WI38 (cell line): ENCODE data around the gene EXTL1.

Source experiments
- H3K4me3 ChIP-seq: 2 replicates; pipeline ENCODE4 v1.5.1; 2011; ENCODE audit warnings: low read depth, mild to moderate bottlenecking, control low read depth, low read length
- CTCF ChIP-seq: IDR thresholded peaks from 2 replicates; pipeline ENCODE4 v1.5.1; 2012; ENCODE audit warnings: low read depth, mild to moderate bottlenecking, control low read depth, low read length

Gene EXTL1

DNA sequence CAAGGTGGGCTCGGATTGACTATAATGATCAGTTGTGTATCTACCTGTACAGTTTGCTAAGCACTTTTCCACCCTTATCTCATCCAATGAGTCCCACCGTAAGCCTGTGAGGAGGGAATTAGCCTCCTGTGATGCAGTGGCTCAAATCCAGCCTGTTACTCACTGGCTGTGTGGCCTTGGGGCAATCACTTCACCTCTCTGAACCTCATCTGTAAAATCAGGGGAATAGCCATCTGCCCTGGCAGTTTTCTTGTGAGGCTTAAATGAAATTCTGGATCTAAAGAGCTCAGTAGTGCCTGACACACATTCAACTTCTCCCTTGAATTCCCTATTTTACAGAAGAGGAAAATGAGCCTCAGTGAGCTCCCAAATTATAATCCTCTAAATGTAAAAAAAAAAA, 7.4 kb upstream of the EXTL1 start:
- no peak for TF ChIP-seq CTCF
- H3K4me3 ChIP-seq: no peak overlapping the region

- no peak for TF ChIP-seq CTCF
- no peak overlapping the region for H3K4me3 ChIP-seq
Measured at GRCh38 chr1:26015358-26015757, 6.2 kb upstream of the EXTL1 start.

GRCh38 chr1:26016258-26016952, 5.2 kb upstream of the EXTL1 start:
- TF ChIP-seq CTCF: no peak
- H3K4me3 ChIP-seq: no peak overlapping the region

GRCh38 chr1:26016953-26017545, 4.5 kb upstream of the EXTL1 start:
- H3K4me3 ChIP-seq: no peak overlapping the region
- no peak for TF ChIP-seq CTCF

- no peak overlapping the region for H3K4me3 ChIP-seq
- TF ChIP-seq CTCF: no peak
Measured at GRCh38 chr1:26017606-26018005, 4.0 kb upstream of the EXTL1 start.

DNA sequence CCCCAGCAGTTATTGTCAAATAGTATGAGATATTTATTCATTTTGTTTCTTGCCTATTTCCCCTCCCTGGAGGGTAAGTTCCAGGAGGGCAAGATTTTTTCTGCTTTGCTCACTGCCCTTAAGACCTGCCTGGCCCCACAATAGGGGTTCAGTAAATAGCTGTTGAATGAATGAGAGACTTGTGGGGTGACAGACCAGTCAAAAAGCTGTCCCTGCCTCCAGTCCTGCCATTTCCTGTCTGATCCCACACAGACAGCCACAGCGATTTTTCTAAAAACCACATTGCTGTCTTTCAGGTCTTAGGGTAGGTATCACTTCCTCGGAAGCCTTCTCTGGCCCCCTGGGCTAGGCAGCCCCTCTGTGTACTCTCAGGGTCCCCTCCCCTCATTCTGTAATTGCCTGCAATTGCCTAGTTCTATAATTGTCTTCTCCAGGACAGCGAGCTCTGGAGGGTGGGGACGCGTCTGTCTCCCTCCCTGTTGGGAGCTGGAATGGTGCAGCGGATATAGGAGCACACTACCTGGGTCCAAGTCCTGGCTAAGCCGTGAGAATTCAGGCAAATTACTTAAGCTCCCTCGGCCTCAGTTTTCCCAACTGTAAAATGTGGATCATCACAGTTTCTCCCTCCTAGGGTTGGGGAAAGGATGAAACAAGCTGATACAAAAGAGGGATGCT, 1.8 kb upstream of the EXTL1 start:
- TF ChIP-seq CTCF: no peak
- H3K4me3 ChIP-seq: no peak overlapping the region

DNA sequence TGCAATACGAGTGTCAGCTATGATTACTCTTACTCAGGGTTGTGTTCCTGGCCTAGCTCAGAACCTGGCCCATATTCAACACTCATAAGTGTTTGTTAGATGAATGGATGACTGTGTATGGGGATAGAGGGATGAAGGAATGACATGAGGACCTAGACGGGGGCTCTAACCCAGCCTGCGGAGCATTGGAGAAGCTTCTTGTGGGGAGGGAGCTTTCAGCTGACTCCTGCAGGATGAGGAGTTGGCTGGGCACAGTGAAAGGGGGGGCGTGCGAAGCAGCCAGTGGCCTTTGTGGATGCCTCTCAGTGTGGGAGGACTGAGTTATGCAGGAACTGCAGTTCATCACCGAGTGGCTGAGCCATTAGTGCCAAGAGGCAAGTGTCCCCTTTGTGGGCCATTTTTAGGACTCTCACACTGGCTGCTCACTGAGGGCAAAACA, 1.2 kb upstream of the EXTL1 start:
- no peak for TF ChIP-seq CTCF
- H3K4me3 ChIP-seq: no peak overlapping the region
